ENCODE measurements around the gene PBRM1.

DNA sequence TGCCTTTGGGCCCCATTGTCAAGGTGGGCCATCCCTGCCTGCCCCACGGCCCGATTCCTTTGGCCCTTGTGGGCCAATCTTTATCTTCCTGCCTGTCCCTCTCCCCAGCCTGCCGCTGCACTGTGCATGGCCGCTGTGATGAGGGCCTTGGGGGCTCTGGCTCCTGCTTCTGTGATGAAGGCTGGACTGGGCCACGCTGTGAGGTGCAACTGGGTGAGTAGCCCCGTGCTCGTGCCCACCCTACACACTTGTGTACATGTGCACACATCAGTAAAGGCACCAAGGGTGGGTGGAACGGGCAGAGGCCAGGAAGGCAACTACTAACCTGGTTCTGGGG lies 164.3 kb downstream of the PBRM1 start:
- TF ChIP-seq EZH2phosphoT487 (IDR thresholded peaks at IDR 0.05; ENCODE audit: low read length) (no peak), CTCF (IDR thresholded peaks at IDR 0.05; ENCODE audit: low read length) (no peak)
